Lower leg skin (tissue), 4 donors: Measurements from ENCODE around the gene DMRTB1. TPM values are rescaled to one million over a fixed set of nuclear protein-coding genes. Genes with fewer than 3 reads are reported as not detected.

Experiments used
- DNase-seq, 2 donors: peaks; one replicate each; pipeline ENCODE4 v3.0.0-alpha.2; 2019; ENCODE audit warnings: low spot score in 2 of 2
- H3K4me3 ChIP-seq: fragments of 200-600 bp; sonication (generic); 2 replicates; pipeline ENCODE4 v1.5.1; 2017; ENCODE audit warnings: mild to moderate bottlenecking, low read depth; ENCODE audit not compliant: poor library complexity, severe bottlenecking
- POLR2A ChIP-seq, 2 donors: fragments of 450-650 bp; IDR thresholded peaks; one replicate each; pipeline ENCODE4 v1.6.1; 2016 to 2017; ENCODE audit warnings: antibody characterized with exemption in 2 of 2, mild to moderate bottlenecking in 1 of 2, moderate library complexity in 1 of 2
- WGBS, 2 donors: methylation state at CpG; one replicate each; pipeline ENCODE4 v1.1.5; 2018; 5-methylcytosine and 5-hydroxymethylcytosine counted together
- intact Hi-C: fragments of 100-400 bp; cut with DNase I; formaldehyde crosslinking; loops from one replicate; pipeline ENCODE4 v1.15.0; 2023; ENCODE audit warnings: low total_unique reads
- total RNA-seq, 4 donors: library from RNA; depleted of rRNA; stranded (reverse); fragments of >200 nt; gene quantifications; one replicate each; pipeline ENCODE4 v1.1.0, GENCODE V29; 2016
- TF ChIP-seq, protein P1 (sequence below), 3 donors: fragments of 450-650 bp; IDR thresholded peaks; one replicate each; pipeline ENCODE4 v1.5.1; 2016; ENCODE audit warnings: antibody characterized with exemption in 3 of 3, mild to moderate bottlenecking in 3 of 3, moderate library complexity in 2 of 3

DMRTB1 gene
- total RNA-seq, 4 donors from 2014 or later: not detected

DNA sequence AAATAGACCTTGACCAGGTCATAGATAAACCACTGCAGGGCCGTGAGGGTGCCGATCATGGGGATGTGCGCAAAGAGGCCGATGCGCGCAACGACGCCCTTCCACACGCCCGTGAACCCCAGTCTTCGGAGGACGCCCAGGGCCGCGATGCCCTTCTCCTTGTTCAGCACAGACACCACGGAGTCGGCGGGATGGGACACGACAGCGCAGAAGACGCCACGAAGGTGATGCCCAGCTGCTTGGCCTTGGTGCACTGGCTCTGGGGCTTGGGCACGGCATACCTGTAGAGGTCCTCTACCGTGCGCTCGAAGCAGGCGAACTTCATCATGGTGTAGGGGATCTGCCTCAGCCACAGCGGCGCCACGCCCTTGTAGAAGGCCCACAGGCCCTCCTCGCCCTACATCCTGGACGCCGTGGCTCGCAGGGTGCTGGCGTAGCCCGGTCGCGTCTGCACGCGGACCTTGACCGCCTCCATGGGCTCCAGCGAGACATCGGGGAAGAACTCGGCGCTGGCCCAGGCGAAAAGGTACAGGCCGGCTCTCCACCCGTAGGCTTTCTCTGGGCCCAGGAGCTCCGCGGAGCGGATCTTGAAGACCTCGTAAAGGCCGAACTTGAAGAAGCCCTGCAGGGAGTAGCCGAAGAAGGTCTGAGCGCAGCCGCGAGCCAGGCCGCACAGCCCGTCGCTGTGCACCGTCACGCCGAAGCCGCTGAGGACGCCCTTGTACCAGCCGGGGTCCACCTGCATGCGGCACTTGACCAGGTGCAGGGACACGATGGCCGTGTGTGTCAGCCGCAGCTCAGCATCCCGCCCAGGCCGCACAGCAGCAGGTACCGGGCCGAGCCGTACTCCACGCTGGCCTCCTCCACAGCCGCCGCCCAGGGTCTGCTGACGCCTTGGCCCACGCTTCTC, 20.5 kb upstream of the DMRTB1 start:
- no peak for DNase-seq
- intact Hi-C loops: no loop called here
- 97% methylated on average over 63 to 79 of the region's 79 CpGs for WGBS, 2 donors
- TF ChIP-seq, protein P1, sequence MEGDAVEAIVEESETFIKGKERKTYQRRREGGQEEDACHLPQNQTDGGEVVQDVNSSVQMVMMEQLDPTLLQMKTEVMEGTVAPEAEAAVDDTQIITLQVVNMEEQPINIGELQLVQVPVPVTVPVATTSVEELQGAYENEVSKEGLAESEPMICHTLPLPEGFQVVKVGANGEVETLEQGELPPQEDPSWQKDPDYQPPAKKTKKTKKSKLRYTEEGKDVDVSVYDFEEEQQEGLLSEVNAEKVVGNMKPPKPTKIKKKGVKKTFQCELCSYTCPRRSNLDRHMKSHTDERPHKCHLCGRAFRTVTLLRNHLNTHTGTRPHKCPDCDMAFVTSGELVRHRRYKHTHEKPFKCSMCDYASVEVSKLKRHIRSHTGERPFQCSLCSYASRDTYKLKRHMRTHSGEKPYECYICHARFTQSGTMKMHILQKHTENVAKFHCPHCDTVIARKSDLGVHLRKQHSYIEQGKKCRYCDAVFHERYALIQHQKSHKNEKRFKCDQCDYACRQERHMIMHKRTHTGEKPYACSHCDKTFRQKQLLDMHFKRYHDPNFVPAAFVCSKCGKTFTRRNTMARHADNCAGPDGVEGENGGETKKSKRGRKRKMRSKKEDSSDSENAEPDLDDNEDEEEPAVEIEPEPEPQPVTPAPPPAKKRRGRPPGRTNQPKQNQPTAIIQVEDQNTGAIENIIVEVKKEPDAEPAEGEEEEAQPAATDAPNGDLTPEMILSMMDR (IDR thresholded peaks at IDR 0.05): no peak
- no peak for TF ChIP-seq POLR2A (IDR thresholded peaks at IDR 0.05)
- H3K4me3 ChIP-seq: no peak overlapping the region

DNA sequence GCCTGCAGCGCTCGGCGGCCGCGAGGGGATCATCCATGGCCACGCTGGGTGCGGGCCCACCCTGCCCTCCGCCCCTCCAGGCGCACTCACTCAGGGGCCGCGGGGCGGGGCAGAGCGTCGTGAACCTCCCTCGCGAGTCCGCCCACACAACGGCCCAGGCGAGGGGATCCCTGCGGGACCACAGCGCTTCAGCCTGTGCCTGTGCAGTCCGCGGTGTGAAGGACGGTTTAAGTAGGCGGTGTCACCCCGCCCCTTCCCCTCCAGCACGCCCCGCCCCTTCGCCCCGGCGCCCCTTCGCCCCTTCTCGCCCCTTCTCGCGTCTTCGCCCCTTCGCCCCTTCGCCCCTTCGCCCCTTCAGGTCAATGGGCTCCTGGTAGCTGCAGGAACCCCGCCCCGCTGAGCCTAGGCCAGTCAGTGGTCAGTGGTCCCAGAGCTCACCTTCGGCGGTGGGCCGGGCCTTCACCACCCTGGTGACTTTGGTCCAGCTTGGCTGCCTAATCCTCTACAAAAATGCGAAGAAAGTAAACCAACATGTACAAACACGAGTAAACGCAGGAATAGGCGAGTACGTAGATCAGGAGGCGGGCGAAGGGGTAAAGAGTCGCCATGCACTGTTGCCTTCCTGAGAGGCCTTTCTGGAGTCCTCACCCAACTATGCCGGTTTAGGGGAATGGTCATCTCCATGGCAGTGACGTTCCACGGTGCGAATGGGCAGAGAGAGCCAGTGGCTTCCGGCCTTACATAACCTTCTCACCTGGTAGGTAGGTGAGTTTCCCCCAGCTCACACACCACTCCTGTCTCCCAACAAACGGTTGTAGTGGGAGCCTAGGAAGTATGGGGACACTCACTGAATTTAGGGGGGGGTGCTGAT, 19.6 kb upstream of the DMRTB1 start:
- no peak overlapping the region for H3K4me3 ChIP-seq
- intact Hi-C loops: no loop called here
- no peak for DNase-seq
- TF ChIP-seq, protein P1 (IDR thresholded peaks at IDR 0.05): no peak
- no peak for TF ChIP-seq POLR2A (IDR thresholded peaks at IDR 0.05)
- 96% methylated on average over 54 to 58 of the region's 58 CpGs for WGBS, 2 donors

- DNase-seq: no peak
- intact Hi-C loops: no loop called here
- TF ChIP-seq, protein P1 (IDR thresholded peaks at IDR 0.05): no peak
- TF ChIP-seq POLR2A (IDR thresholded peaks at IDR 0.05): no peak
- WGBS, 2 donors: 93 to 96% methylated on average over 6 of the region's 6 CpGs
- no peak overlapping the region for H3K4me3 ChIP-seq
These were observed 18.6 kb upstream of the DMRTB1 start for GRCh38 chr1:53440633-53441032.

DNA sequence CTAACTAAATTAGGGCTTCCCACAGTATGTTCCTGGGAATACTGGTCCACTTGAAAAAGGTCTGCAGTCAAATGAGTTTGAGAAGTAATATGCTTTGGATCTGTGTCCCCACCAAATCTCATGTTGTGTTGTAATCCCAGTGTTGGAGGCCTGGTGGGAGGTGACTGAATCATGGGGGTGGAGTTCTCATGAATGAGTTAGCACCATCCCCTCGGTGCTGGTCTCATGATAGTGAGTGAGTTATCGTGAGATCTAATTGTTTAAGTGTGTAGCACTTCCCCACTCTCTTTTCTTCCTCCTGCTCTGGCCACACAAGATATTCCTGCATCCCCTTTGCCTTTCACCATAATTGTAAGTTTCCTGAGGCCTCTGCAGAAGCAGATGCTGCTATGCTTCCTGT, 16.9 kb upstream of the DMRTB1 start:
- H3K4me3 ChIP-seq: no peak overlapping the region
- 29 to 54% methylated on average over 2 of the region's 2 CpGs for WGBS, 2 donors
- no peak for DNase-seq
- TF ChIP-seq, protein P1 (IDR thresholded peaks at IDR 0.05): no peak
- no peak for TF ChIP-seq POLR2A (IDR thresholded peaks at IDR 0.05)
- intact Hi-C loops: no loop called here

- 64 to 81% methylated on average over 2 of the region's 2 CpGs for WGBS, 2 donors
- intact Hi-C loops: no loop called here
These were observed 13.1 kb upstream of the DMRTB1 start for GRCh38 chr1:53446051-53446450.

More at GRCh38 chr1:53446051-53446450, 13.1 kb upstream of the DMRTB1 start:
- no peak overlapping the region for H3K4me3 ChIP-seq
- DNase-seq: no peak
- TF ChIP-seq, protein P1 (IDR thresholded peaks at IDR 0.05): no peak
- TF ChIP-seq POLR2A (IDR thresholded peaks at IDR 0.05): no peak
